22Rv1 (cell line): ENCODE data around the gene ACACA.

ENCODE experiments used
- CTCF ChIP-seq: fragments of 450-650 bp; IDR thresholded peaks from 2 replicates; pipeline ENCODE4 v1.5.1; 2017; ENCODE audit warnings: mild to moderate bottlenecking
- ZFX ChIP-seq: fragments of 450-650 bp; IDR thresholded peaks from 2 replicates; pipeline ENCODE4 v1.6.1; 2017; ENCODE audit warnings: antibody characterized with exemption, borderline replicate concordance

GRCh38 chr17:37386462-37386861 is 20.2 kb downstream of the ACACA start:
- TF ChIP-seq CTCF (no peak), ZFX (no peak)
